CD4-positive, CD25-positive, alpha-beta regulatory T cell (primary cell): ENCODE measurements around the gene NECTIN3. TPM values are rescaled to one million over a fixed set of nuclear protein-coding genes. Genes with fewer than 3 reads are reported as not detected.
A peak's percentile ranks its signal among the peaks of the same experiment; 100 is the strongest.

Source experiments
- ATAC-seq, 2 donors: fragments of 150-1000 bp; cut with Tn5 transposase; one replicate each; pipeline ENCODE4 v1.10.0; 2021; ENCODE audit warnings: low read depth in 2 of 2, moderate number of reproducible peaks in 2 of 2, moderate library complexity in 1 of 2
- DNase-seq, 3 donors: peaks; one replicate each; pipeline versions ENCODE4 v3.0.0 to v3.0.0-alpha.2; 2012 to 2022; ENCODE audit warnings: mixed read lengths in 1 of 3
- H3K27ac ChIP-seq: one replicate; pipeline ENCODE4 v1.7.0; 2013; ENCODE audit warnings: mild to moderate bottlenecking, low read length; ENCODE audit not compliant: insufficient read depth, poor library complexity, severe bottlenecking
- H3K27me3 ChIP-seq: one replicate; pipeline ENCODE4 v1.7.0; 2013; ENCODE audit warnings: low read length; ENCODE audit not compliant: control insufficient read depth, insufficient read depth
- H3K36me3 ChIP-seq: one replicate; pipeline ENCODE4 v1.7.0; 2013; ENCODE audit warnings: mild to moderate bottlenecking, low read length, moderate library complexity; ENCODE audit not compliant: control insufficient read depth, insufficient read depth
- H3K4me1 ChIP-seq: 2 replicates; pipeline ENCODE4 v1.7.0; 2013; ENCODE audit warnings: mild to moderate bottlenecking, low read length; ENCODE audit not compliant: insufficient read depth, control insufficient read depth, poor library complexity, severe bottlenecking
- H3K4me3 ChIP-seq: one replicate; pipeline ENCODE4 v1.7.0; 2013; ENCODE audit warnings: low read depth, mild to moderate bottlenecking, low read length, moderate library complexity
- H3K9me3 ChIP-seq, 2 experiments: 1 replicate in 1 of 2; 2 replicates in 1 of 2; pipeline ENCODE4 v1.7.0; 2013; ENCODE audit warnings: low read length in 2 of 2, mild to moderate bottlenecking in 1 of 2, moderate library complexity in 1 of 2; ENCODE audit not compliant: control insufficient read depth in 2 of 2
- H3K27ac Mint-ChIP-seq, 3 donors: one replicate each; pipeline ENCODE4 v1.8.0; 2020 to 2022; ENCODE audit warnings: mild to moderate bottlenecking in 3 of 3, mixed read lengths in 3 of 3, moderate library complexity in 2 of 3
- H3K27me3 Mint-ChIP-seq: one replicate; pipeline ENCODE4 v1.8.0; 2022; ENCODE audit warnings: mild to moderate bottlenecking, mixed read lengths
- H3K36me3 Mint-ChIP-seq: one replicate; pipeline ENCODE4 v1.8.0; 2020; ENCODE audit warnings: mixed read lengths
- H3K4me1 Mint-ChIP-seq, 4 donors: one replicate each; pipeline ENCODE4 v1.8.0; 2020 to 2022; ENCODE audit warnings: mixed read lengths in 4 of 4, mild to moderate bottlenecking in 1 of 4
- H3K4me3 Mint-ChIP-seq, 4 donors: one replicate each; pipeline ENCODE4 v1.8.0; 2020 to 2022; ENCODE audit warnings: mild to moderate bottlenecking in 4 of 4, mixed read lengths in 4 of 4, moderate library complexity in 3 of 4
- H3K9me3 Mint-ChIP-seq, 7 donors: one replicate each; pipeline ENCODE4 v1.8.0; 2020 to 2022; ENCODE audit warnings: mixed read lengths in 7 of 7, mild to moderate bottlenecking in 3 of 7, moderate library complexity in 2 of 7
- polyA plus RNA-seq, 4 donors: library from polyadenylated mRNA; unstranded; fragments of 300-500 nt; fragmentation: Illumina TruSeq; gene quantifications; one replicate each; pipeline ENCODE4 v1.2.3, GENCODE V29; 2021
- total RNA-seq: library from RNA; stranded (reverse); gene quantifications from one replicate; pipeline ENCODE4 v1.2.3, GENCODE V29; 2022

The NECTIN3 gene
- total and polyA plus RNA-seq, 5 donors from 2014 or later = 0.33 to 3.1 (median 0.50) TPM

DNA sequence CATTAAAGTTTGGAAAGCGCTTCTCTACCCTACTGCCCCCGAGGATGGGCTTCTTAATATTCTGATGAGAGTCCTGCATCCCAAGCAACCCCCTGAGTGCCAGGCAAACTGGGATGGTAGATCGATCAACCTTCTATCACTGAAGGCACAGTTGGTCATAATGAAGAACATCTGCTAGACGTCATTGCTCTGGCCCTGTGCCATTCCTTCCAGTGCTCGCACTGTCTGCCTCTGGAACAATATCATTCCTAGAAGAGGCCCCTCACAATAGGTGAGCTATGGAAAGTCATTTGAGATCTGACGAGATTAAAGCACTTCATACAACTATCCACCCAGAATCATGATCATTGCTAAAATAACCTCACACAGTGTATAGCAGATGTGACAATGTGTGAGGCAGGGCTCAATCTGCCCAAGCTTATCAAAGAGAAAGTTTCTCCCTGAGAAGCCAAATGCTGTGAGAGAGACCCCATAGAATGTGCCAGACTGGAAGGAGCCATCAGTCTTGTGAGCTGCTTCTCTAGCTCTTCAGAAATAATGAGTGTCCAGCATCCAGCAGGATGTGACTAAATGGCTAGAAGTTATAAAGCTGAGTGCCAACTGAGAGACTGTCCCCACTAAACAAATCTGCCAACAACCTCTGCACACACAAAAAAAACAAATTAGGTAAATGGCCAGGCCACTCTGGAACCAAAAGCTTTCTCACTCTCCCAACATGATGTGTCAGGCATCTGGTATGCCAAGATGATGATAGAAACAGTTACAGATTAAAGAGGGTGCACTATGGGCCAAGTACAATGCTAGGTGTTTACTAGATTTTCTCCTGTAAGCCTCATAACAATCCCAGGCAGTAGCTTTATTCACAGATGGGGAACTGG is 165.5 kb downstream of the NECTIN3 start:
- no peak for DNase-seq
- Histone ChIP-seq H3K4me3 (no peak overlapping the region), H3K36me3 (no peaks in the 10 kb centered on the region), H3K27me3 (no peaks in the 10 kb centered on the region), H3K27ac (no peak overlapping the region), H3K9me3 (no peaks in the 10 kb centered on the region), H3K4me1 (peaks cover 5% of the 10 kb centered on the region)
- H3K9me3 Mint-ChIP-seq = peaks cover 0 to 4% (median 0%) of the 10 kb centered on the region in 7 donors
- no peaks in the 10 kb centered on the region for H3K36me3 Mint-ChIP-seq
- no peak for ATAC-seq
- H3K4me1 Mint-ChIP-seq = peaks cover 6 to 26% (median 12%) of the 10 kb centered on the region in 4 donors
- peak overlapping the region in 1 of 3 donors; percentile 20 for H3K27ac Mint-ChIP-seq
- H3K27me3 Mint-ChIP-seq = no peaks in the 10 kb centered on the region
- no peak overlapping the region for H3K4me3 Mint-ChIP-seq

DNA sequence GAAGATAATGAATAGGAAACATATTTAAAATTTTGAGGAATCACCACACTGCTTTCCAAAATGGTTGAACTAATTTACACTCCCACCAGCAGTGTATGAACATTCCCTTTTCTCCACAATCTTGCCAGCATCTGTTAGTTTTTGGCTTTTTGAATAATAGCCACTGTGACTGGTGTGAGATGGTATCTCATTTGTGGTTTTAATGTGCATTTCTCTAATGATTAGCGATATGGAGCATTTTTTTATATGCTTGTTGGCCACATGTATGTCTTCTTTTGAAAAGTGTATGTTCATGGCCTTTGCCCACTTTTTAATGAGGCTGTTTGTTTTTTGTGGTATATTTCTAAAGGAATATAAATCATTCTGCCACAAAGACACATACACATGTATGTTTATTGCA is 166.3 kb downstream of the NECTIN3 start:
- Histone ChIP-seq H3K9me3 (peaks cover 0 to 7% of the 10 kb centered on the region in 2 experiments), H3K27ac (no peak overlapping the region), H3K4me1 (peaks cover 5% of the 10 kb centered on the region), H3K27me3 (no peaks in the 10 kb centered on the region), H3K4me3 (no peak overlapping the region), H3K36me3 (no peaks in the 10 kb centered on the region)
- DNase-seq = no peak
- no peak overlapping the region for H3K4me3 Mint-ChIP-seq
- H3K4me1 Mint-ChIP-seq = peaks cover 6 to 26% (median 12%) of the 10 kb centered on the region in 4 donors
- H3K36me3 Mint-ChIP-seq = no peaks in the 10 kb centered on the region
- no peaks in the 10 kb centered on the region for H3K27me3 Mint-ChIP-seq
- ATAC-seq = no peak
- H3K27ac Mint-ChIP-seq = peak overlapping the region in 1 of 3 donors; percentile 93
- peaks cover 0 to 4% (median 0%) of the 10 kb centered on the region in 7 donors for H3K9me3 Mint-ChIP-seq

DNA sequence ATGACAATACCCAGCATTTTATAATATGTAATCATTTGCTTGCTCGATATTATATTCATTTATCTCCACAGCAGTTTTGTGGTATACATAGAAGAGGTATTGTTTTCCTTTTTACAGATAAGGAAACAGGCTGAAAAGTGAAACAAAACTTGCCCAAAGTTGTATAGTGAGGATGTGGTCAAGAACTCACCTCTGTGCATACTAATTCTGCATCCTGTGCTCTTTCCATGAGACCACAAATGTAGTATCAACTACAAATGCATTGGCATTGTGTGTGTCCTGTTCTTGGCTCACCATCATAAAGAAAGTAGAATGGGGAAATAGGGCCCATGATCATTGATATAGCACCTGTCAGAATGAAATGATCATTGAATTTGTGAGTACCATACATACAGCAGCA is 167.3 kb downstream of the NECTIN3 start:
- Mint-ChIP-seq H3K9me3 (peaks cover 0 to 6% (median 5%) of the 10 kb centered on the region in 7 donors), H3K4me3 (peak overlapping the region in 2 of 4 donors; percentile 1 to 29), H3K4me1 (peaks cover 8 to 26% (median 13%) of the 10 kb centered on the region in 4 donors), H3K27me3 (no peaks in the 10 kb centered on the region), H3K36me3 (peaks cover 4% of the 10 kb centered on the region), H3K27ac (no peak overlapping the region)
- DNase-seq = peak in 2 of 3 donors; percentile 40 to 85
- Histone ChIP-seq H3K27me3 (no peaks in the 10 kb centered on the region), H3K36me3 (no peaks in the 10 kb centered on the region), H3K27ac (no peak overlapping the region), H3K9me3 (peaks cover 0 to 9% of the 10 kb centered on the region in 2 experiments), H3K4me3 (peak overlapping the region; percentile 60), H3K4me1 (peaks cover 5% of the 10 kb centered on the region)
- peak; percentile 77 to 81 for ATAC-seq

- Mint-ChIP-seq H3K27me3 (no peaks in the 10 kb centered on the region), H3K36me3 (peaks cover 4% of the 10 kb centered on the region), H3K9me3 (peaks cover 0 to 15% (median 4%) of the 10 kb centered on the region in 7 donors), H3K4me3 (no peak overlapping the region), H3K27ac (no peak overlapping the region), H3K4me1 (peaks cover 8 to 26% (median 13%) of the 10 kb centered on the region in 4 donors)
- H3K27ac ChIP-seq = no peak overlapping the region
- H3K36me3 ChIP-seq = no peaks in the 10 kb centered on the region
- peaks cover 0 to 9% of the 10 kb centered on the region in 2 experiments for H3K9me3 ChIP-seq
- H3K4me1 ChIP-seq = peaks cover 5% of the 10 kb centered on the region
- no peak for DNase-seq
- H3K4me3 ChIP-seq = no peak overlapping the region
- no peaks in the 10 kb centered on the region for H3K27me3 ChIP-seq
- ATAC-seq = no peak
These were observed 170.3 kb downstream of the NECTIN3 start for GRCh38 chr3:111241960-111242359.
